Mesothelial cell of epicardium (in vitro differentiated cells): ENCODE data around the gene FNDC3B. TPM values are rescaled to one million over a fixed set of nuclear protein-coding genes. Genes with fewer than 3 reads are reported as not detected.

Source experiments
- DNase-seq, 2 experiments: peaks; one replicate each; pipeline ENCODE4 v3.0.0; 2021; ENCODE audit warnings: low spot score in 2 of 2; ENCODE audit not compliant: unreplicated experiment in 2 of 2
- H3K27ac Mint-ChIP-seq: 2 replicates; pipeline ENCODE4 v1.8.0; 2021; ENCODE audit warnings: mixed read lengths
- H3K27me3 Mint-ChIP-seq: 2 replicates; pipeline ENCODE4 v1.8.0; 2021; ENCODE audit warnings: low read depth, mixed read lengths
- H3K36me3 Mint-ChIP-seq: 2 replicates; pipeline ENCODE4 v1.8.0; 2021; ENCODE audit warnings: mixed read lengths
- H3K4me1 Mint-ChIP-seq: 2 replicates; pipeline ENCODE4 v1.8.0; 2021; ENCODE audit warnings: mixed read lengths
- H3K4me3 Mint-ChIP-seq: 2 replicates; pipeline ENCODE4 v1.8.0; 2021; ENCODE audit warnings: mild to moderate bottlenecking, moderate library complexity, mixed read lengths
- H3K9me3 Mint-ChIP-seq: 2 replicates; pipeline ENCODE4 v1.8.0; 2021; ENCODE audit warnings: mixed read lengths
- CTCF ChIP-seq: fragments of 200-600 bp; sonication (generic); IDR thresholded peaks from one replicate; pipeline ENCODE4 v1.5.0; 2021; ENCODE audit warnings: antibody characterized with exemption; ENCODE audit not compliant: unreplicated experiment
- total RNA-seq: library from RNA; stranded (reverse); gene quantifications from 3 replicates; pipeline ENCODE4 v1.2.1, GENCODE V29; 2021

FNDC3B gene
- total RNA-seq, 1 donor from 2014 or later, result 131 TPM

- Mint-ChIP-seq H3K27ac (peak overlapping the region; percentile 62), H3K4me3 (no peak overlapping the region), H3K27me3 (no peaks in the 10 kb centered on the region), H3K4me1 (peaks cover 55% of the 10 kb centered on the region), H3K36me3 (peaks cover 7% of the 10 kb centered on the region), H3K9me3 (no peaks in the 10 kb centered on the region)
- TF ChIP-seq CTCF, result no peak
- DNase-seq, result no peak
Observed at GRCh38 chr3:172098698-172099494, 59.5 kb downstream of the FNDC3B start.

- no peak for TF ChIP-seq CTCF
- no peak for DNase-seq
- H3K4me3 Mint-ChIP-seq, result no peak overlapping the region
- peaks cover 59% of the 10 kb centered on the region for H3K4me1 Mint-ChIP-seq
- H3K27me3 Mint-ChIP-seq, result no peaks in the 10 kb centered on the region
- H3K27ac Mint-ChIP-seq, result peak overlapping the region; percentile 8
- no peaks in the 10 kb centered on the region for H3K9me3 Mint-ChIP-seq
- H3K36me3 Mint-ChIP-seq, result peaks cover 4% of the 10 kb centered on the region
Observed at GRCh38 chr3:172099495-172099808, 60.1 kb downstream of the FNDC3B start.

GRCh38 chr3:172100482-172100881 is 61.1 kb downstream of the FNDC3B start:
- DNase-seq, result no peak
- Mint-ChIP-seq H3K36me3 (peaks cover 2% of the 10 kb centered on the region), H3K9me3 (no peaks in the 10 kb centered on the region), H3K27me3 (no peaks in the 10 kb centered on the region), H3K4me1 (peaks cover 62% of the 10 kb centered on the region), H3K4me3 (no peak overlapping the region), H3K27ac (no peak overlapping the region)
- TF ChIP-seq CTCF, result no peak

GRCh38 chr3:172101107-172101506 is 61.7 kb downstream of the FNDC3B start:
- H3K4me1 Mint-ChIP-seq, result peaks cover 57% of the 10 kb centered on the region
- H3K9me3 Mint-ChIP-seq, result no peaks in the 10 kb centered on the region
- no peak for TF ChIP-seq CTCF
- H3K27me3 Mint-ChIP-seq, result no peaks in the 10 kb centered on the region
- no peak overlapping the region for H3K27ac Mint-ChIP-seq
- H3K36me3 Mint-ChIP-seq, result peaks cover 2% of the 10 kb centered on the region
- DNase-seq, result no peak
- no peak overlapping the region for H3K4me3 Mint-ChIP-seq

GRCh38 chr3:172102123-172102882 is 62.9 kb downstream of the FNDC3B start:
- Mint-ChIP-seq H3K4me3 (no peak overlapping the region), H3K9me3 (no peaks in the 10 kb centered on the region), H3K4me1 (peaks cover 48% of the 10 kb centered on the region), H3K27ac (no peak overlapping the region), H3K27me3 (no peaks in the 10 kb centered on the region), H3K36me3 (no peaks in the 10 kb centered on the region)
- no peak for TF ChIP-seq CTCF
- DNase-seq, result no peak
